GM04503 (cell line): Measurements from ENCODE around the gene OSBPL10.

Experiments used
- DNase-seq: peaks from one replicate; pipeline ENCODE4 v3.0.0-alpha.2; 2012; ENCODE audit warnings: low read depth

The OSBPL10 gene

DNA sequence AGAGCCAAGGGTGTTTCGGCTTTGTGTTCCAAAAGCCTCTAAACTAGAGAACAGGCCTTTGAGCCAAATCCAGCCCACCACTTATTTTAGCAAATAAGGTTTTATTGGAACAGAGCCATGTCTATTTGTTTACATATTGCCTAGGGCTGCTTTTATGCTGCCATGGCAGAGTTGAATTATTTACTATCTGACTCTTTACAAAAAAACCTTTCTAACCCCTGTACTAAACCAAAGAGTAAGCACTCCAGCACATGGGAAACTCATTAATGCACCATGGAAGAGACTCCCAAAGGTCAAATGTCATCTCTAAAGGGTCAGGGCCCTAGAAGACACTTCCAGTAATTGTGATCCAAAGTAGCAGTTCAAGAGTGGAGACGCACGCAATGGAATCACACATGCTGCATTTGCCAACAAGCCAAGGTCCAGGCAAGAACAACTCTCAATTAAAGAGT, 22.3 kb downstream of the OSBPL10 start:
- no peak for DNase-seq

GRCh38 chr3:31957106-31957505, 24.0 kb downstream of the OSBPL10 start:
- DNase-seq, result no peak

GRCh38 chr3:31955581-31955980, 25.5 kb downstream of the OSBPL10 start:
- DNase-seq, result no peak

- no peak for DNase-seq
These were observed 27.4 kb downstream of the OSBPL10 start for GRCh38 chr3:31953636-31954035.

DNA sequence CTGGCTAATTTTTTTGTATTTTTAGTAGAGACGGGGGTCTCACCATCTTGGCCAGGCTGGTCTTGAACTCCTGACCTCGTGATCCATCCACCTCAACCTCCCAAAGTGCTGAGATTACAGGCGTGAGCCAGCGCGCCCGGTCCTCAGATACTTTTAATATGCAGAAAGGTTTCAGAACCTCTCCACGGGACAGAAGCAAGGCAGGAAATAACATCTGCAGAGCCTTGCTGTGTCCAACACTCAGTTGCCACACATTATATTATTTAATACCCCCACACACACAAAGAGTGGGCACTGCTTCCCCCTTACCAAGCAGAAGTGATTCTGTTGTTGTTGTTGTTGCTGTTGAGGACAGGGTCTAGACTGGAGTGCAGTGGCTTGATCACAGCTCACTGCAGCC, 28.0 kb downstream of the OSBPL10 start:
- DNase-seq, result no peak

DNA sequence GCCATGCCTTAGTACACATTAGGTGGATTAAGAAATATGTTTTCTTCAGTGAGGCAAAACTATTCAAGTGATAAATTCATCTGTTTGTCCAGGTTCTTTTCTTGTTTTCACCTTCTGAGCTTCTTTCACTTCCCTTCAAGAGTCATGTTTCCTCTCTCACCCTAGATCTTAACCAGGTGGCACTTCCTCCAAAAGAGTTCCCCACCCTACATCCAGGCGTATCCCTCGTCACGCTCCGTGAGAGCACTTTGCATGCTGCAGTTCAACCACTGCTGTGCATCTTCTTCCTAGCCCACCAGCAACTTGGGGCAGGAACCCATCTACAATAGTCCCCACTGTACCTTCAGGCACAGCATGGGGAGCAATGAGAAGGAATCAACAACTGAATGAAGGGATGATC, 28.9 kb downstream of the OSBPL10 start:
- DNase-seq, result no peak

GRCh38 chr3:31948280-31948679, 32.8 kb downstream of the OSBPL10 start:
- DNase-seq, result no peak

- no peak for DNase-seq
These were observed 33.4 kb downstream of the OSBPL10 start for GRCh38 chr3:31947671-31948091.

- no peak for DNase-seq
These were observed 33.9 kb downstream of the OSBPL10 start for GRCh38 chr3:31947162-31947561.

DNA sequence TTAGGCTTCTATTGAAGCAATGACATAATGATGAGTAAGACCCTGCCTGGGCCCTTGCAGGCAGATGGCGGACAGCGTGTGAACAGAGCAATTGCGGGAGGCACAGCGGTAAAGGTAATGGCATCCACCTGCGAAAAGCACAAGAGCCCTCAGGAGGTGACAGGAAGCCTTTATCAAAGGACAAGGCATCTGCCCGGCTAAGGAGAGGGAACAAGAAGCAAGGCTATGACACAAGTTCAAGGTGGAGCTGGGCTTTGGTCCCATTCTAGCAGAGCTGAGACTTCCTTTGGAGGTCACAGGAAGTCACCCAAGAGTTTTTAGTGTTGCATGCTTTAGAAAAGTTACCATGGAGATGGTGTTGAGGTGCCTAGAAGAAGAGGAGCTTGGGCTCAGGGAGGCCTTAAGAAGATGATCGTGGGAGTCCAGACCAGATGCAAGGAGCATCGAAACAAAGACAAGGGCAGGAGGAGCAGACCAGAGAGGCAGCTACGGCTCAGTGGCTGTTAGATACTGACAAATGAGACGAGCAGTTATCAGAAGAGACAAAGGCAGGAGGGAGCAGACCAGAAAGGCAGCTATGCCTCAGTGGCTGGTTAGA, 34.5 kb downstream of the OSBPL10 start:
- no peak for DNase-seq

DNA sequence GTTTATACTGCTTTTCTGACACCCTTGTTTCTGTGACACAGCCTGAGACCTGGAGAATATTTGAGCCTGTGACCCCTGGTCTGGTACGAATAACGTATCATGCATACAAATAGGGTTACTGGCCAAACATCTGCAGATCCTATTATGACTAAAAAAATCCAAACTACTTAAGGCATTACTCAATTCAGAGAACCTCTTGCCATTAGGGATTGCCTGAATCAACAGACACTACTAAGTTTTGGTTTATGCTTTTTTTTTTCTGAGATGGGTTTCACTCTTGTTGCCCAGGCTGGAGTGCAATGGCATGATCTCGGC, 35.4 kb downstream of the OSBPL10 start:
- no peak for DNase-seq

- no peak for DNase-seq
These were observed 38.0 kb downstream of the OSBPL10 start for GRCh38 chr3:31943041-31943440.

- DNase-seq, result no peak
These were observed 38.6 kb downstream of the OSBPL10 start for GRCh38 chr3:31942446-31942845.

GRCh38 chr3:31937225-31937624, 43.8 kb downstream of the OSBPL10 start:
- DNase-seq, result no peak

DNA sequence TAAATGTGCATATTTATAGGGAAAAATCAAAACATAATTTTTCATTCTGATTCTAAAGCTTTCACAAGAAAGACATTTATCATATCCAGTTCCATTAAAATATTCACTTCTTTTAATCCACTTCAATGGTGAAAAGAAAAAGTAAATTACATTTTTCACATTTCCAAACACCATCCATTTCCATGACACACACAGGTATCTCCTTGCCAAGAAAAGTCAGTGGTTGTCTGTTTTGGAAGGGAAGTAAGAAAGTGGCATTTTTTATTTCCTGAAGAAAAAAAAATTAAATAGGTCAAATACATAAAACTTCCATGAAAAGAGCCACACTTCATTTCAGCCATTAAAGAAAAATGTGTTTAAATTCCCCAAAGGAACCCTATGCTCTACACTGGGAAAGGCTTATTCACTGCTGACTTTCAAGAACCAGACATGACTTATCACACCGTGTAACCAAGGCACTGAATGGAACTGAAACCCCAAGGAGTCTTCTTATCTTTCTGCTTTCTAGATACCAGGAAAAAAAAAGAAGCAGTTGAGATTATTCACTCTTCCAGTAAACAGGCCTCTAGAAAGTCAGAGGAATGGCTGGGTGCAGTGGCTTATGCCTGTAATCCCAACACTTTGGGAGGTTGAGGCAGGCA, 44.5 kb downstream of the OSBPL10 start:
- DNase-seq, result no peak

DNA sequence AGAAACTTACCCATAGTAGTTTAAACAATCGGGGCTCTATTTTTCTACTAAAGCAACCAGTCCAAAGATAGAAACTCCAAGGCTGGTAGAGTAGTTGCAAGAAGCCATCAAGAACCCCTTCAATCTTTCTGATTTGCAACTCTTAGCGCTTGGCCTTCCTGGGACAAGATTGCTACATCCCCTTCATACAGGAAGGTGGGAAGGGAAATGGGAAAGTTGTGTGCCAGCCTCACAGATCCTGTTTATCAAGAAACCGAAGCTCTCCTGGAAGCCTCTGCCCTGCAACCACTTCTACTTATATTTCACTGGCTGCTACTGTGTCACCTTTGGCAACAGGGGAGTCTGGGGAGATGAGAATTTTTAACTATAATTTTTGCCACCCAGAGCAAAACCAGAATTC, 46.2 kb downstream of the OSBPL10 start:
- no peak for DNase-seq

DNA sequence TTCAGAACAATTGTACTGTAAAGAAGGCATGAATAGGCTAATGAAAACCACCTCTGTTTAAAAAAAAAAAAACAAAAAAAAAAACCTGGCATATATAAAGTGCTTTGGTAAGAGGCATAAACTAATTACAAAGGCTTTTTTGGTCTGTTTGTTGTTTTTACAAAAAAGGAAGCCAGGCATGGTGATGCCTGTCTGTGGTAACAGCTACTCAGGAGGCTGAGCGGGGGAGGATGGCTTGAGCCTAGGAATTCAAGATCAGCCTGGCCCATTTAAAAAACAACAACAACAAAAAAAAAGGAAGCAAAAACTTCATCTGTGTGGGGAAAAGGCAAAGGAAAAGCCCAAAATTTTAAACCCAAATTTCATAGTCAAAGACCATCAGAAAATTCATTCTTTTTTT, 47.0 kb downstream of the OSBPL10 start:
- DNase-seq, result no peak

DNA sequence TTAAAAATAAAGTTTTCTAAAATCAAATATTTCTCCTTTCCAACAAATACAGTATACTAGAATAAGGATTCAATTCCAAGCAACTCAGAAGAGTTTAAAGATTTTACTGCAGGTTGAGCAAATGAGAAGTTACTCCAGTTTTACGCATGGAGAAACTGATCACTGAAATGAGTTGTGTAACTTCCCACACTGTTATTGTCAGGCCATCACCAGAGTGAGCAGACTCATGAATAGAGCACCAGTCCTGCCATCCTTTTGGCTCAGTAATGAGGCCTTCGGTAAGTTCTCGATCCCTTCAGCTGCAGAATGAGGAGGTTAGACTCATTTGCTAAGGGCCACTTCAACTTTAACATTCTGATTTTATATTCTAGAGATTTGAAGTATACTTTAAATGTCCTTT, 48.1 kb downstream of the OSBPL10 start:
- DNase-seq, result no peak

DNA sequence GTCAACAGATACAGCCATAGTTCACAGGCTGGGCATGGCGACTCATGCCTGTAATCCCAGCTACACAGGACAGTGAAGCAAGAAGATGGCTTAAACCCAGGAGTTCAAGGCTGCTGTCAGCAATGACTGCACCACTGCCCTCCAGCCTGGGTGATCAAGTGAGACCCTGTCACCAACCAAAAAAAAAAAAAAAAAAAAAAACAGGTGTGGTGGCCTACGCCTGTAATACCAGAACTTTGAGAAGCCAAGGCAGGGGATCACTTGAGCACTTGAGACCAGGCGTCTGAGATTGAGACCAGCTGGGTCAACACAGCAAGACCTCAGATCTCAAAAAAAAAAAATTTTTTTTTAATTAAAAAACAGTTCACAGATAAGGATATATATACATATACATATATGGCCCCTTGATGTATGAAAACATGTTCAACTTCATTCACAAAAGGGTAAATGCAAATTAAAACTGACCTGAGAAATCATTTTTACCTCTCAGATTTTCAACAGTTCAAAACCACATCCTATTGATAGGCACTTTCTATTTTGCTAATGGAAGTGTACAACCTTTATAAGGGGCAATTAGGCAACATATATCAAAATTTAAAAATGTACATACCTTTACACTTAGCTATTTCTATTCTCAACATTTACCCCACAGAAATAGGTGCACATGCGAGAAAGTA, 51.1 kb downstream of the OSBPL10 start:
- DNase-seq, result no peak

GRCh38 chr3:31927811-31928210, 53.3 kb downstream of the OSBPL10 start:
- no peak for DNase-seq

- DNase-seq, result no peak
These were observed 54.5 kb downstream of the OSBPL10 start for GRCh38 chr3:31926543-31926942.

- DNase-seq, result no peak
These were observed 55.8 kb downstream of the OSBPL10 start for GRCh38 chr3:31925271-31925630.

GRCh38 chr3:31924610-31925270, 56.3 kb downstream of the OSBPL10 start:
- DNase-seq, result no peak
